HG03095 (cell line): Measurements from ENCODE around the gene NAA80.
A peak's percentile ranks its signal among the peaks of the same experiment; 100 is the strongest.
"Not testable (repeated sequence)": the region's sequence is repeated elsewhere in the genome, so short reads cannot be mapped to it uniquely, and the experiment has no call there.

Experiments used
- ATAC-seq: cut with Tn5 transposase; IDR thresholded peaks from one replicate; pipeline ENCODE4 v1.9.1; 2021; ENCODE audit warnings: moderate library complexity; ENCODE audit not compliant: unreplicated experiment

NAA80 gene

GRCh38 chr3:50271314-50271936 lies 27.8 kb downstream of the NAA80 start:
- ATAC-seq = no peak

DNA sequence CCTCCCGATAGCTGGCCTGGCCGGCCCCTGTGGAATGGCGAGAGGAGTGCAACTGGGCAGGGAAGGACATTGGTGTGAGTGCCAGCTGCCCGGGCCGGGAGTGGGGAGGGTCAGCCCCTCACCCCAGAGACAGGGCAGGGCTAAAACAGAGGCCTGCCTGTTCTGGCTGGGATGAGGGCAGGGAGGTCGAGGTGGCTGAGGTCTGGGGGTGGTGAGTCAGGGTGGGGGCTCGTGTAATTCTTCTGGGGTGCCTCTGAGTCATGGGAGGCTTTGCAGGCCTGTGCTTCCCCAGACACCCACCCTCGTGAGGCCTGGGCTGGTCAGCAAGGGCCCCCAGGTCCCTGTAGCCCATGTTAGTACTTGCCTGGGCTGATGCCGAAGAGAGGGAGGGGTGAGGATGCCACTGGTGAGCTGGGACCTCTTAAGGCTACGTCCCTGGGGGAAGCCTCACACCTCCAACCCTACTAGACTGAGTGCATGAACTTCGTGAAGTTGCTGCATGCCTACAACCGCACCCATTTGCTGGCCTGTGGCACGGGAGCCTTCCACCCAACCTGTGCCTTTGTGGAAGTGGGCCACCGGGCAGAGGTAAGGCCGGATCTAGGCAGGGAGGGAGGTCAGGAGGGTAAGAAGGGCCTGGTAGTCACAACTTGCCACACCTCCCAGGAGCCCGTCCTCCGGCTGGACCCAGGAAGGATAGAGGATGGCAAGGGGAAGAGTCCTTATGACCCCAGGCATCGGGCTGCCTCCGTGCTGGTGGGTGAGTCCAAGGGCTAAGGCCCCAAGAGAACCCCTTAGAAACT lies 28.6 kb downstream of the NAA80 start:
- no peak for ATAC-seq

DNA sequence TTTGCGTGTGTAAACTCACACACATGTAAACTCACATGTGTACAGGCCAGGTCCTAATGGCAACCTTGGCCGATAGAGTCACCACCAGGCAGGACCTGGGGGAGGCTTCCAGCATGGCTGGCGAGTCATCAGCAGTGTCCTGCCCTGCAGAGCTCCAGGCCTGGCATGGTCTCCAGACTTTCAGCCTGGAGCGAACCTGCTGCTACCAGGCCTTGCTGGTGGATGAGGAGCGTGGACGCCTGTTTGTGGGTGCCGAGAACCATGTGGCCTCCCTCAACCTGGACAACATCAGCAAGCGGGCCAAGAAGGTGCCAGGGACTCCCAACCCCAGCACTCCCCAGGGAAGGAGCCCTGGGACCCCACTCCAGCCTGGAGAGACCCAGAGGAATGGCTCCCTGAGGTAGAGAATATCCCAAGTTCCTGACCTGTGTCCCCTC lies 29.2 kb downstream of the NAA80 start:
- ATAC-seq = no peak

- no peak for ATAC-seq
Measured at GRCh38 chr3:50269460-50269859, 29.7 kb downstream of the NAA80 start.

DNA sequence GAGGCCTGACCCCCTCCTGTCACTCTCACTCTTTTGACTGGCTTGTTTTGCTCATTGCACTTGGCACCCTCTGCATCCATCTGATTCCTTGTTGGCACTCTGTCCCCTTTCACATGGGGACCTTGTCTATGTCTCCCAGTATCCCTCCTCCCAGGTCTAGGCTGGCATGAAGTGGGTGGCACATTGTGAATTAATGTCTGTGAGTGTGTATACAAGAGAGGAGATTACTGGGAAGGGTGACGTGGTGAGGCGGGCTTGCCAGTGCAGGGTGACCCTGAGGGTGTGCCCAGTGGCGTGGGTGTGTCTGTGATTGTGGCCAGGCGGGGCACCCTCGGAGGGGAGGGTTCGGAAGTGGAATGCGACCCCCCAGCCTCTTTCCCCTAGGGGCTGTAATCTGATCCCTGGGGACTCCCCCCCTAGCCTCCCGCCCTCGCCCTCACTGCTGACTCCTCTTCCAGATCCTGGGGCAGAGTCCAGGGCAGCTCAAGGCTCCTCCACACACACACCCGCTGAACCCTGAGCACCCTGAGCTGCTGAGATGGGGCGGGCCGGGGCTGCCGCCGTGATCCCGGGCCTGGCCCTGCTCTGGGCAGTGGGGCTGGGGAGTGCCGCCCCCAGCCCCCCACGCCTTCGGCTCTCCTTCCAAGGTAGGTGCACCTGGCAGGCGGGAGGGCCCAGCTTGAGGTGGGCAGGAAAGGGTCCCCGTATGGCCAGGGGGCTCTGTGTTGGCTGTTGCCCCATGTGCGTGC lies 30.3 kb downstream of the NAA80 start, which contains the start of gene SEMA3B:
Gene SEMA3B (plus strand): TSS at position 445 of the 749 bp plus-strand sequence. CDS start 94 bp downstream, at position 539.
- no peak for ATAC-seq

DNA sequence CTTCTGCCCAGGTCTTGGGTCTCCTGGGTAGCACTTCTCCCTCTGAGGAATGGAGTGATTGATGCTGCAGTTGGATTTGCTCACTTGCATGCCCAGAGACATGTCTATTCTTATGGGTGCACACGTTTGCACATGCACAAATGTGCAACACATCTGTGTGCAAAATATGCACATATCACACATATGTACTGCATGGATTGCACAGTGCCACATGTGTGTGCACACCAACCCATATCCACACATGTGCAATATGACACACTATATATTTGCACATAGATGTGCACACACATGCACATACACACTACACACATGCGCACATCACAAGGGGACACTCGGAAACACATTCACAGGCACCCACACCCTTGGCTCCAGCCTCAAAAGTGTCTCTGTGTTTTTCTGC lies 30.9 kb downstream of the NAA80 start:
- ATAC-seq = no peak

- no peak for ATAC-seq
Measured at GRCh38 chr3:50267280-50267913, 31.8 kb downstream of the NAA80 start.

DNA sequence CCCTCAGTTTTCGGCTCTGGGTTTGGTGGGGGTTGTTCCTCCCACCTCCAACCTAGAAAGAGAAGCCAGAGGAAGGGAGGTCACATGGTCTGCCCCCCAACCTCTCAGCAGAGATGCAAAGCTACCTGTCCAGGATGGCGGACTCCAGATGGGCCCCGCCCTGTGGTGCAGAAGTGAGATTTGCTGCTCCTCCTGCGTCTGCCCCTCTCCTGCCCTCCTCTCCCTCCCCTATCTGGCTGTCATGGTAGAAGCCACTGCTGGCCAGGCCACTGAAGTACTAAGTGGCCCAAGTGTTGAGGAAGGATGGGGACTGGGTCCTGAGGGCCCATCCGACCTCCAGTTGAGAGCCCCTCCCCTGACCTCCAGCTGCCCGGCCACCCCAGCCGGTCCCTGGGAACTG lies 32.4 kb downstream of the NAA80 start:
- ATAC-seq = no peak

GRCh38 chr3:50266017-50266416 lies 33.2 kb downstream of the NAA80 start:
- no peak for ATAC-seq

GRCh38 chr3:50265571-50265970 lies 33.6 kb downstream of the NAA80 start:
- ATAC-seq = no peak

DNA sequence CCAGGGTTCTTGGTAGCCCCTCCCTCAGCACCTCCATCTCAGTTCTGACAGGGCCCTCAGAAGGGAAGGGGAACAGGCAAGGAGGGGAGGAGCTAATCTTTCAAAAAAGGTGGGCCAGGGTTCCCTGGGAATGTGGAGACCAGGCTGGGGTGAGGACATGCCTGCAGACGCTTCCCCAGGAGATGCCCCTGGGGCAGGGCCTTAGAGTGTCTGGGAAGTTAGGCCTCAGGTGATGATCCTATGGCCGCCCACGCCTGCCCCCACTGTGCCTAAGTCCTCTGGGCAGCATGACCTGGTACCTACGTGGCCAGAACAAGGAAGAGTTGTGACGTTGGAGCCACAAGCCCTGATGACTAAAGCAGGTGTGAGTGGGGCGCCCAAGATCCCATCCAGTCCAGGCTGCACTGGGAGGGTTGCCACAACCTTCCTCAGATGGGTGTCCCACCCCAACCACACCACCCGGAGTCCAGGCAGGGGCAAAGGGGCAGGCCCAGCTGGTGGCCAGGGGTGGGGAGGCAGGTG lies 34.2 kb downstream of the NAA80 start:
- no peak for ATAC-seq

DNA sequence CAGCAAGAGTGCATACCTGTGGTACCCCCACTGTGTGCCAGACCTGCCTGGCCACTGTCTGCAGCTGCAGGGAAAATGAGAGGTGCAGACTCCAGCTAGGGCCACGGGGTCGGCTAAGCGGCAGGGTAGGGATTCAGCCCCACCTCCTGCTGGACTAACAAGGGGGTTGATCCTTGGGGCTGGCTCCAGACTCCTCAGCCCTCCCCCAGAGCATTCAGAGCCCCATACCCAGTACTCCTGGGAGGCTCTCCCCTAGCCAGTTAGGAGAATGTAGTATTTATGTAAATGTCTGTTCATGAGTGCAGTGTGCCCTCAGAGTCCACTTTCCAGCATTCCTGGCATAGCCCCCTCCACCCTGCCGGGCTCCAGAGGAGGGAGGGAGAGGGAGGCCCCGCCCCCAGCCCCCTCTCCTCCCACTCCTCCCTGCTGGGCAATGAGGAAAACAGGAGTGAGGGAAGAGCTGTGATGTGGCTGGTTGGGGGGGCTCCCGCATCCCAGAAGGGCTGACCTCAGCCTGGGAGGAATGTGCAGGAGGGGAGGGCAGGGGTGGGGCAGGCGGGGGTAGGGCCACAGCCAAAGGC lies 34.7 kb downstream of the NAA80 start:
- no peak for ATAC-seq

DNA sequence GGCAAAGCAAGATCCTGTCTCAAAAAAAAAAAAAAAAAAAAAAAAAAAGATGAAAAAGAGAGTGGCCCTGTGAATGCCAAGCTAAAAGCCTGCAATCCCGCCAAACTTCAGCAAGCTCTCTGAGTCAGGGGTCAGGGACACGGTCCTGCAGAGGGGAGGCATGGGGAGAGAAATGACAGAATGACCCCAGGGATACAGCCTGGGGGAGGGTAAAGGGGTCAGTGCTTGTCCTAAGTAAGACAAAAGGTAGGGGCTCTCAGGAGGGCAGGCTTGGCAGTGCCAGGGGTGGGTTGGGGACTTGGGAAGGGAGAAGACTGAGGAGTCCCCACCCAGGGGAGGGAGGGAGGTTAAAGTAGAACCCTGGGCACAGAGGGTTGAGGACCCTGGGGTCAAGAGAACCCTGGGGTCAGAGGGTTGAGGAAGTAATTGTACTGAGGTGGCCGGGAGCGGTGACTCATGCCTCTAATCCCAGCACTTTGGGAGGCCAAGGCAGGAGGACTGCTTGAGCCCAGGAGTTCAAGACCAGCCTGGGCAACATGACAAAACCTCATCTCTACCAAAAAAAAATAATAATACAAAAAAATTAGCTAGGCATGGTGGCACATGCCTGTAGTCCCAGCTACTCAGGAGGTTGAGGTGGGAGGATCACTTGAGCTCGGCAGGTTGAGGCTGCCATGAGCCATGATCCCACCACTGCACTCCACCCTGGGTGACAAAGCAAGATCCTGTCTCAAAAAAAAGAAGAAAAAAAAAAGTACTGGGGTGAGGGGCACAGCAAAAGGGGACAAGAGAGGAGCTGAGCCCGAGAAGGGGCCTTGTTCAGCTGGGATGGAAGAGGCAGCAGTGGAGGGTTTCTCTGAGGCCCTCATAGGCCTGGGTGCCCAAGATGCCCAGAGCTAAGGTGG lies 35.5 kb downstream of the NAA80 start:
- no peak for ATAC-seq

DNA sequence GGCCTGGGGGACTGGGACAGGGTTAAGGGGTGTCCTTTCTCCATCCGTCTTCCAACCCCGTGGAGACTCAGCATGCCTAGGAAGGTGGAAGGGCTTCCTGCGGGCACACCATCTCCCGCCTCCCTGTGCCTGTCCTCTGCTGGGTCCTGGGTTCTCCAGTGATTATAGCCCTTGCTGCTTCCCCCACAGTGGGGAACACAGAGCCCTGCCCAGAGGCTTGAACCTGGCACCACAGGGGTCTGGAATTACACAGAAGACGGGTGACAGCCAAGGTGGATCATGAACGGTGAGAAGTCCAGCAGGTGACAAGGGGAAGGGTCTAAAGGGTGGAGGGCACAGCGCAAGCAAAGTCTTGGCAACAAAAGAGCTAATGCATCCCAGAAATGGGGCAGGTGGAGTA lies 36.4 kb downstream of the NAA80 start:
- ATAC-seq = no peak

- not testable (repeated sequence) for ATAC-seq
Measured at GRCh38 chr3:50262200-50262599, 37.0 kb downstream of the NAA80 start.

DNA sequence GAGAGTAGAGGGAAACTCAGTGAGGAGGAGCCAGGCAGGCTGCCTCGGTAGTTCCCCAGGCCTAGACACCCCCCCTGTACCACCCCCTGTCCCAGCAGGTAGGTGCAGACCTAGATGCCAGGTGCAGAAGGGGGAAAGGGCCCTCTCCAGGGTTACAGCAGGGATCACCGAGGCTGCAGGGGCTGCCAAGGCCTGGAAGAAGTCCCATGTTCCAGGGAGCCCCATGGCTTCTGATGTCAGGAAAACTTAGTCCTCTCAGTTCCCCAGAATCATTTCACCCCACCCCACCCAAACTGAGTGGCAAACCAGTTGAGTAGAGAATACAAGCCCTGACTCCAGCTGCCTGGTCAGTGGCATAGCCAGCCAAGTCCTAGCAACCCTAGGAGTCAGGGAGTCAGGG lies 37.7 kb downstream of the NAA80 start:
- ATAC-seq = no peak

DNA sequence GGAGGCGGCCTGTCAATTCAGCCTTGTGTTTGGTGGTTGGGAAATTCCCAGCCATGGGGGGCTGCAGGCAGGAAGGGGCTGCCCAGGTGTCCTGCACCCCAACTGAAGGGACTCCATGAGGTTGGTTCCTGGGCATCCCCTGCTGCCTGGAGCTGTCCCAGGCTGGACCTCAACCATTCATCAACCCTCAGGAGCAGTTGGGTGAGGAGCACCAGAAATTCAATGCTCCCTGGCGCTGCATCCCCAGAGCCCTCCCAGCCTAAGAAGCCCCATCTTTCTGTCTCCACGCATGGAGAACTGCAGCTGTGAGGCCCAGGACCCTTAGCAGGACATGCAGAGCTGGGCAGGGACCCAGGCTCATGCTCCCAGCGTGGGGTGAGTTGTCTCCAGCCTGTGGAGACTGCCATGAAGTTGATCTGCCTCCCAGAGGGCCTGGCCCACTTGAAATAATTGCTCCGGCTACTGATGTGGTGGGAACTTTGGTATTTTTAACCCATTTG lies 38.2 kb downstream of the NAA80 start:
- ATAC-seq = no peak

- ATAC-seq = peak; percentile 78
Measured at GRCh38 chr3:50260027-50260941, 38.9 kb downstream of the NAA80 start.
